ENCODE data around the gene FOXL3. TPM values are rescaled to one million over a fixed set of nuclear protein-coding genes. Genes with fewer than 3 reads are reported as not detected.

FOXL3 gene
- total RNA-seq, 6 experiments from 2014 or later: not detected

- Histone ChIP-seq H3K4me3 (no peak overlapping the region), H3K9me3 (no peaks in the 10 kb centered on the region), H3K27me3 (no peaks in the 10 kb centered on the region), H3K27ac (no peak overlapping the region), H3K4me1 (no peaks in the 10 kb centered on the region), H3K36me3 (no peaks in the 10 kb centered on the region)
- no peak for ATAC-seq
- intact Hi-C loops (cut with DNase I): loop anchor here in 1 of 2 donors (10.0 kb wide), 1 partner anchor 55 kb away; no protein-coding TSS in a partner anchor
- 87% methylated on average over 12 of the region's 19 CpGs for WGBS (ENCODE audit: insufficient coverage, low coverage, low lambda C conversion rate, missing lambda C conversion rate)
- TF ChIP-seq POLR2A (IDR thresholded peaks at IDR 0.05) (no peak), CTCF (IDR thresholded peaks at IDR 0.05) (no peak)
- peak in 1 of 3 donors; percentile 4 for DNase-seq
Measured at GRCh38 chr7:309586-310228, 19.7 kb downstream of the FOXL3 start.

- no peak overlapping the region for H3K27ac ChIP-seq
- intact Hi-C loops (cut with DNase I): no loop called here
- DNase-seq: peak in 1 of 3 donors; percentile 22
- no peak for ATAC-seq
- TF ChIP-seq POLR2A (IDR thresholded peaks at IDR 0.05): no peak
- no peaks in the 10 kb centered on the region for H3K36me3 ChIP-seq
- no peaks in the 10 kb centered on the region for H3K4me1 ChIP-seq
- WGBS (ENCODE audit: insufficient coverage, low coverage, low lambda C conversion rate, missing lambda C conversion rate): 48% methylated on average over 13 of the region's 19 CpGs
- H3K27me3 ChIP-seq: no peaks in the 10 kb centered on the region
- no peaks in the 10 kb centered on the region for H3K9me3 ChIP-seq
- H3K4me3 ChIP-seq: no peak overlapping the region
Measured at GRCh38 chr7:311131-311680, 21.2 kb downstream of the FOXL3 start.

DNA sequence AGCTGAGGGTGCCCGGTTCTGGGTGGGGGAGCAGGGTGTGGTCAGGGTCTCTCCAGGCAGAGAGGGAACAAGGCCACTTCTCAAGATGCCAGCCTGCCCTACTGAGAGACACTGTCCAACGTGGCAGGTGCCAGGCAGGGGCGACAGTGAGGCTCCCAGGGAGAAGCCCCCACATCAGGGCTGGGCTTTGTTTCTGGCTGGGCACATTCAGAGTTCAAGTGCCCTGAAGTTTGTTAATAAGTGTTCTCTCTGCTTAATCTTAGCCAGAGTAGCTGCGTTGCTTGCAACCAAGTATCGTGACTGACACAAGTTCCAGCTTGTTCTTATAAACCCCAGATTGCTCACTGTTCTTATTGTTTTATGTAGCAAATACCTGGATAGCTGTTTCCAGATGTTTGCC is 21.8 kb downstream of the FOXL3 start:
- no peak for TF ChIP-seq POLR2A (IDR thresholded peaks at IDR 0.05)
- TF ChIP-seq CTCF (IDR thresholded peaks at IDR 0.05): no peak
- H3K36me3 ChIP-seq: no peaks in the 10 kb centered on the region
- no peaks in the 10 kb centered on the region for H3K9me3 ChIP-seq
- no peak overlapping the region for H3K4me3 ChIP-seq
- no peak overlapping the region for H3K27ac ChIP-seq
- DNase-seq (peak in 1 of 3 donors; percentile 28), ATAC-seq (no peak)
- WGBS (ENCODE audit: insufficient coverage, low coverage, low lambda C conversion rate, missing lambda C conversion rate): 65% methylated on average over 2 of the region's 5 CpGs
- no peaks in the 10 kb centered on the region for H3K27me3 ChIP-seq
- no peaks in the 10 kb centered on the region for H3K4me1 ChIP-seq
- intact Hi-C loops (cut with DNase I): no loop called here

- no peaks in the 10 kb centered on the region for H3K9me3 ChIP-seq
- intact Hi-C loops (cut with DNase I): no loop called here
- no peak for TF ChIP-seq POLR2A (IDR thresholded peaks at IDR 0.05)
- no peak for TF ChIP-seq CTCF (IDR thresholded peaks at IDR 0.05)
- DNase-seq: no peak
- no peak overlapping the region for H3K4me3 ChIP-seq
- ATAC-seq: no peak
- H3K27me3 ChIP-seq: no peaks in the 10 kb centered on the region
- no peak overlapping the region for H3K27ac ChIP-seq
- H3K4me1 ChIP-seq: no peaks in the 10 kb centered on the region
- no peaks in the 10 kb centered on the region for H3K36me3 ChIP-seq
- WGBS (ENCODE audit: insufficient coverage, low coverage, low lambda C conversion rate, missing lambda C conversion rate): 76% methylated on average over 6 of the region's 6 CpGs
Measured at GRCh38 chr7:312424-312823, 22.5 kb downstream of the FOXL3 start.

DNA sequence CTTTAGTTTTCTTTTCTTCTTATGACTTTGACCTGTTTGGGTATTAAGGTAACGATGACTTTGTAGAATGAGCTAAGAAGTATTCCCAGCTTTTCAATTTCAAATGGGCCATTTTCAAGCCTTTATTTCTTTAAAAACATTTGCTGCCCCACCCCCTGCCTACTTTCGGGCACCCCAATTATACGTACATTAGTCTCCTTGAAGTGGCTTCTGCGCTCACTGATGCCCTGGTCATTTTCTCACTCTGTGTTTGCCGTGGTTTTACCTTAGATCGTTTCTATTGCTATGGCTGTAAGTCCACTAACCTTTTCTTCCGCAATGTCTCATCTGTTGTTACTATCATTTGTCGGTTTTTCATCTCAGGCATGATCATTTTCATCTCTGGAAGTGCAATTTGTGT is 24.9 kb downstream of the FOXL3 start:
- intact Hi-C loops (cut with DNase I): no loop called here
- Histone ChIP-seq H3K36me3 (no peaks in the 10 kb centered on the region), H3K9me3 (no peaks in the 10 kb centered on the region), H3K27ac (no peak overlapping the region), H3K4me1 (peaks cover 0 to 13% (median 0%) of the 10 kb centered on the region in 4 donors), H3K4me3 (no peak overlapping the region), H3K27me3 (no peaks in the 10 kb centered on the region)
- ATAC-seq: no peak
- no peak for DNase-seq
- 87% methylated on average over 8 of the region's 8 CpGs for WGBS (ENCODE audit: insufficient coverage, low coverage, low lambda C conversion rate, missing lambda C conversion rate)
- no peak for TF ChIP-seq CTCF (IDR thresholded peaks at IDR 0.05)
- no peak for TF ChIP-seq POLR2A (IDR thresholded peaks at IDR 0.05)

All from right lobe of liver (tissue), 6 donors.